ENCODE measurements around the gene HLA-DOA.

GRCh38 chr6:33014841-33015634, 5.6 kb upstream of the HLA-DOA start:
- TF ChIP-seq CTCF (IDR thresholded peaks at IDR 0.05; ENCODE audit: insufficient read depth, low read length) (peak; percentile 43), GABPA (IDR thresholded peaks at IDR 0.05; ENCODE audit: low read depth) (no peak), POLR2AphosphoS5 (IDR thresholded peaks at IDR 0.05; ENCODE audit: low read depth) (no peak), REST (IDR thresholded peaks at IDR 0.05; ENCODE audit: insufficient replicate concordance, low read depth) (no peak)

Measured in HL-60 (cell line).